ENCODE measurements around the gene SIGLEC15.

GRCh38 chr18:45845410-45845809 lies 19.9 kb downstream of the SIGLEC15 start:
- TF ChIP-seq CTCF (IDR thresholded peaks at IDR 0.05; ENCODE audit: low read length), result no peak
- TF ChIP-seq EZH2 (optimal IDR thresholded peaks at IDR 0.05; ENCODE audit: low read depth, low read length), result no peak
- no peak for TF ChIP-seq EZH2phosphoT487 (IDR thresholded peaks at IDR 0.05; ENCODE audit: low read length)
